Endothelial cell of umbilical vein (primary cell): ENCODE results near the gene CERKL. TPM values are rescaled to one million over a fixed set of nuclear protein-coding genes. Genes with fewer than 3 reads are reported as not detected.

Experiments
- BruUV-seq: library from RNA; stranded (reverse); fragments of 400-500 nt; replicated peaks from 2 replicates; lab custom pipeline; 2021; lab: Mats Ljungman, UMichigan
- CTCF ChIA-PET: fragments of 300-600, 350-600 bp; sonication (Branson Sonifier 250); formaldehyde crosslinking; loops from one replicate; lab custom pipeline; 2021; ENCODE audit warnings: antibody characterized with exemption, inconsistent platforms; lab: Charles Lee
- POLR2A ChIA-PET: fragments of 300-600, 350-600 bp; sonication (Branson Sonifier 250); formaldehyde crosslinking; loops from one replicate; lab custom pipeline; 2021; ENCODE audit warnings: antibody characterized with exemption, inconsistent platforms; lab: Charles Lee
- DNase-seq: peaks from one replicate; pipeline ENCODE4 v3.0.0-alpha.2; 2011; ENCODE audit warnings: low read depth, low spot score
- FAIRE-seq: peaks from 2 replicates; lab custom pipeline; 2011; peaks lifted over from hg19 to GRCh38; lab: Jason Lieb, UNC
- H2AFZ ChIP-seq: 2 replicates; pipeline ENCODE4 v1.6.0; 2012; ENCODE audit warnings: low read depth, low read length, control low read depth, inconsistent platforms
- H3K27ac ChIP-seq: 2 replicates; pipeline ENCODE4 v1.5.1; 2011; ENCODE audit warnings: low read depth, mild to moderate bottlenecking, control low read depth, low read length, moderate library complexity; ENCODE audit not compliant: insufficient read depth
- H3K27me3 ChIP-seq, 2 experiments: 2 replicates each; pipeline versions ENCODE4 v1.6.0 to v1.6.1; 2011; ENCODE audit warnings: low read length in 2 of 2, mixed read lengths in 1 of 2; ENCODE audit not compliant: control insufficient read depth in 2 of 2, insufficient read depth in 2 of 2
- H3K36me3 ChIP-seq, 2 experiments: 2 replicates in 1 of 2; 3 replicates in 1 of 2; pipeline ENCODE4 v1.5.1; 2011; ENCODE audit warnings: low read length in 2 of 2, mild to moderate bottlenecking in 1 of 2, moderate library complexity in 1 of 2; ENCODE audit not compliant: control insufficient read depth in 2 of 2, insufficient read depth in 2 of 2; ENCODE audit errors: extremely low read depth in 1 of 2
- H3K4me1 ChIP-seq: 3 replicates; pipeline ENCODE4 v1.5.1; 2011; ENCODE audit warnings: mild to moderate bottlenecking, low read length; ENCODE audit not compliant: control insufficient read depth, insufficient read depth; ENCODE audit errors: extremely low read depth
- H3K4me2 ChIP-seq: 2 replicates; pipeline ENCODE4 v1.6.1; 2011; ENCODE audit warnings: low read length, control low read depth, mixed read lengths; ENCODE audit not compliant: insufficient read depth
- H3K4me3 ChIP-seq, 3 experiments: fragments of 200-600 bp in 1 of 3; sonication (generic), shearing (Covaris generic) in 1 of 3; replicated peaks in 1 of 3; 2 replicates each; pipeline ENCODE4 v1.5.1; 2011 to 2016; ENCODE audit warnings: control low read depth in 3 of 3, low read length in 3 of 3, mild to moderate bottlenecking in 2 of 3, inconsistent platforms in 1 of 3, low read depth in 1 of 3, moderate library complexity in 1 of 3; ENCODE audit not compliant: insufficient read depth in 1 of 3
- H3K79me2 ChIP-seq: 2 replicates; pipeline ENCODE4 v1.6.0; 2012; ENCODE audit warnings: low read length, inconsistent platforms; ENCODE audit not compliant: control insufficient read depth, insufficient read depth
- H3K9ac ChIP-seq: replicated peaks from 2 replicates; pipeline ENCODE3; 2011; ENCODE audit warnings: low read length, control low read depth; ENCODE audit not compliant: insufficient read depth; ENCODE audit errors: extremely low read depth
- H3K9me1 ChIP-seq: replicated peaks from 3 replicates; pipeline ENCODE4 v1.6.0; 2011; ENCODE audit warnings: mild to moderate bottlenecking, low read length; ENCODE audit not compliant: control insufficient read depth, insufficient read depth; ENCODE audit errors: extremely low read depth
- H3K9me3 ChIP-seq: replicated peaks from 2 replicates; pipeline ENCODE4 v1.5.1; 2012; ENCODE audit warnings: low read length, inconsistent platforms; ENCODE audit not compliant: control insufficient read depth, insufficient read depth
- H4K20me1 ChIP-seq: replicated peaks from 2 replicates; pipeline ENCODE3; 2011; ENCODE audit warnings: mild to moderate bottlenecking, low read length; ENCODE audit not compliant: control insufficient read depth, insufficient read depth; ENCODE audit errors: extremely low read depth
- EZH2 ChIP-seq: IDR thresholded peaks from 2 replicates; pipeline ENCODE4 v1.6.1; 2012; ENCODE audit warnings: borderline replicate concordance, low read depth, mild to moderate bottlenecking, moderate library complexity, low read length, inconsistent platforms; ENCODE audit not compliant: severe bottlenecking
- FOS ChIP-seq: IDR thresholded peaks from 2 replicates; pipeline ENCODE4 v1.6.1; 2011; ENCODE audit warnings: mild to moderate bottlenecking, low read length, moderate library complexity, borderline replicate concordance; ENCODE audit not compliant: insufficient read depth
- GATA2 ChIP-seq: IDR thresholded peaks from 2 replicates; pipeline ENCODE4 v1.7.0; 2011; ENCODE audit warnings: low read depth, mild to moderate bottlenecking, moderate library complexity, mixed read lengths, low read length; ENCODE audit not compliant: insufficient read length, insufficient read depth
- JUN ChIP-seq: IDR thresholded peaks from 2 replicates; pipeline ENCODE4 v1.6.1; 2011; ENCODE audit warnings: borderline replicate concordance, low read depth; ENCODE audit not compliant: insufficient read length, insufficient read depth
- MYC ChIP-seq: IDR thresholded peaks from one replicate; pipeline ENCODE4 v1.6.1; 2011; ENCODE audit warnings: mild to moderate bottlenecking, low read depth, low read length
- POLR2A ChIP-seq: IDR thresholded peaks from 2 replicates; pipeline ENCODE4 v1.6.1; 2012; ENCODE audit warnings: low read depth, mild to moderate bottlenecking, control low read depth, low read length
- POLR2AphosphoS5 ChIP-seq: IDR thresholded peaks from 2 replicates; pipeline ENCODE4 v1.6.1; 2012; ENCODE audit warnings: low read depth, mild to moderate bottlenecking, control low read depth, low read length, moderate library complexity; ENCODE audit not compliant: insufficient read depth
- dilution Hi-C: fragments of 300-500 bp; cut with MboI; formaldehyde crosslinking; loops from one replicate; pipeline ENCODE4 v1.15.0; 2019; ENCODE audit warnings: low sequenced_read_pairs; ENCODE audit not compliant: extremely low pct_ligation_motif_present
- intact Hi-C: fragments of 100-400 bp; cut with micrococcal nuclease; formaldehyde crosslinking; loops from one replicate; pipeline ENCODE4 v1.10.0; 2022
- polyA plus RNA-seq, 4 experiments: library from polyadenylated mRNA; depleted of rRNA in 3 of 4; stranded (reverse) in 3 of 4; unstranded in 1 of 4; fragments of >200 nt; gene quantifications; 2 replicates each; pipeline versions ENCODE4 v1.2.1 to v1.2.3, GENCODE V29; 2011 to 2012; ENCODE audit warnings: missing spikeins in 1 of 4
- total RNA-seq: library from RNA; stranded (reverse); gene quantifications from 2 replicates; pipeline ENCODE4 v1.2.3, GENCODE V29; 2021
- TF ChIP-seq, protein P1 (sequence below), 2 donors: IDR thresholded peaks; 1 replicate in 1 of 2; 2 replicates in 1 of 2; pipeline ENCODE4 v1.5.1; 2011; ENCODE audit warnings: low read length in 2 of 2, mild to moderate bottlenecking in 2 of 2, moderate library complexity in 2 of 2, control low read depth in 1 of 2, inconsistent platforms in 1 of 2, low read depth in 1 of 2; ENCODE audit not compliant: insufficient read depth in 1 of 2; ENCODE audit errors: extremely low read depth in 1 of 2
- TF ChIP-seq, protein P2 (sequence below): IDR thresholded peaks from 2 replicates; pipeline ENCODE4 v1.6.1; 2011; ENCODE audit not compliant: insufficient read depth, insufficient read length

The CERKL gene
- total and polyA plus RNA-seq, 2 donors (not counting 3 experiments of a cell fraction or from before 2014, with no cell fraction given), result not detected

DNA sequence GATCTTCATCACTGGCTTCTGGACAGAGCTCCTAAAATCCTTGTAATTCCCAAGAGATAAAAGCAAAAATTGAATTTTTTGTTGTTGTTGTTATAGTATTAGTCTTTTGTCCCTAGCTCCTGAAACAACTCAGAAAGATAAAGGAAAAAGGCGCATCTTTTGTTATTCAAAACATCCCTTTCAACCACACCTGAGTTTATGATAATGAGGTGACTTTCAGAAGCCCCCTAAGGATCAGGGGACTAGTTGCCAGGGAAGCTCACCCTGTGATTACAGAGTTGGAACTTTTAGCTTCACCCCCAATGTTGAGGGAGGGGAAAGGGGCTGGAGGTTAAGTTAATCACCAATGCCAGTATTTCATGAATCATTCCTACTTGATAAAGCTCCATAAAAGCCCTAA, 10.3 kb upstream of the CERKL start:
- no peak overlapping the region for H3K27ac ChIP-seq
- no peaks in the 10 kb centered on the region for H3K36me3 ChIP-seq
- H3K4me1 ChIP-seq, result no peaks in the 10 kb centered on the region
- ChIA-PET CTCF (interaction anchor here (1.0 to 1.4 kb wide), 2 partner anchors 9 to 48 kb away, joined by 3 to 6 read pairs; no protein-coding TSS in a partner anchor), POLR2A (no interaction called here)
- H3K27me3 ChIP-seq, result peaks cover 3 to 10% of the 10 kb centered on the region in 2 experiments
- no peaks in the 10 kb centered on the region for H3K9me1 ChIP-seq
- FAIRE-seq (no peak), DNase-seq (no peak)
- no peak overlapping the region for H3K4me2 ChIP-seq
- intact Hi-C loops (no loop called here), dilution Hi-C loops (no loop called here)
- BruUV-seq, result no TSS peak
- no peaks in the 10 kb centered on the region for H3K79me2 ChIP-seq
- H4K20me1 ChIP-seq, result no peaks in the 10 kb centered on the region
- no peaks in the 10 kb centered on the region for H3K9me3 ChIP-seq
- TF ChIP-seq EZH2 (no peak), MYC (no peak), JUN (no peak), POLR2AphosphoS5 (no peak), POLR2A (no peak), FOS (no peak), GATA2 (no peak)
- TF ChIP-seq, protein P1, sequence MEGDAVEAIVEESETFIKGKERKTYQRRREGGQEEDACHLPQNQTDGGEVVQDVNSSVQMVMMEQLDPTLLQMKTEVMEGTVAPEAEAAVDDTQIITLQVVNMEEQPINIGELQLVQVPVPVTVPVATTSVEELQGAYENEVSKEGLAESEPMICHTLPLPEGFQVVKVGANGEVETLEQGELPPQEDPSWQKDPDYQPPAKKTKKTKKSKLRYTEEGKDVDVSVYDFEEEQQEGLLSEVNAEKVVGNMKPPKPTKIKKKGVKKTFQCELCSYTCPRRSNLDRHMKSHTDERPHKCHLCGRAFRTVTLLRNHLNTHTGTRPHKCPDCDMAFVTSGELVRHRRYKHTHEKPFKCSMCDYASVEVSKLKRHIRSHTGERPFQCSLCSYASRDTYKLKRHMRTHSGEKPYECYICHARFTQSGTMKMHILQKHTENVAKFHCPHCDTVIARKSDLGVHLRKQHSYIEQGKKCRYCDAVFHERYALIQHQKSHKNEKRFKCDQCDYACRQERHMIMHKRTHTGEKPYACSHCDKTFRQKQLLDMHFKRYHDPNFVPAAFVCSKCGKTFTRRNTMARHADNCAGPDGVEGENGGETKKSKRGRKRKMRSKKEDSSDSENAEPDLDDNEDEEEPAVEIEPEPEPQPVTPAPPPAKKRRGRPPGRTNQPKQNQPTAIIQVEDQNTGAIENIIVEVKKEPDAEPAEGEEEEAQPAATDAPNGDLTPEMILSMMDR (IDR thresholded peaks at IDR 0.05; ENCODE audit: extremely low read depth in 1 of 2, insufficient read depth in 1 of 2, low read depth in 1 of 2, low read length in 2 of 2), result no peak
- TF ChIP-seq, protein P2, sequence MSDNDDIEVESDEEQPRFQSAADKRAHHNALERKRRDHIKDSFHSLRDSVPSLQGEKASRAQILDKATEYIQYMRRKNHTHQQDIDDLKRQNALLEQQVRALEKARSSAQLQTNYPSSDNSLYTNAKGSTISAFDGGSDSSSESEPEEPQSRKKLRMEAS, result no peak
- H3K4me3 ChIP-seq, result no peak overlapping the region
- no peak overlapping the region for H3K9ac ChIP-seq
- no peak overlapping the region for H2AFZ ChIP-seq
